Astrocyte (in vitro differentiated cells and primary cell): Measurements from ENCODE around the gene NPR1. TPM values are rescaled to one million over a fixed set of nuclear protein-coding genes. Genes with fewer than 3 reads are reported as not detected.

Experiments
- DNase-seq: peaks from one replicate; pipeline ENCODE4 v3.0.0-alpha.2; 2010; ENCODE audit warnings: low read depth
- FAIRE-seq: peaks from 2 replicates; lab custom pipeline; 2011; peaks lifted over from hg19 to GRCh38; lab: Jason Lieb, UNC
- H2AFZ ChIP-seq: 2 replicates; pipeline ENCODE4 v1.6.0; 2012; ENCODE audit warnings: low read depth, low read length, inconsistent platforms
- H3K27ac ChIP-seq: 2 replicates; pipeline ENCODE4 v1.5.1; 2011; ENCODE audit warnings: low read depth, low read length, inconsistent platforms
- H3K27me3 ChIP-seq: 2 replicates; pipeline ENCODE4 v1.6.0; 2011; ENCODE audit warnings: low read length, inconsistent platforms; ENCODE audit not compliant: insufficient read depth
- H3K36me3 ChIP-seq: 2 replicates; pipeline ENCODE4 v1.5.1; 2011; ENCODE audit warnings: low read length, inconsistent platforms; ENCODE audit not compliant: insufficient read depth
- H3K4me1 ChIP-seq: 2 replicates; pipeline ENCODE4 v1.5.1; 2011; ENCODE audit warnings: low read length, inconsistent platforms; ENCODE audit not compliant: insufficient read depth
- H3K4me2 ChIP-seq: 2 replicates; pipeline ENCODE4 v1.6.0; 2012; ENCODE audit warnings: low read length, inconsistent platforms
- H3K4me3 ChIP-seq: 2 replicates; pipeline ENCODE4 v1.5.1; 2011; ENCODE audit warnings: low read depth, mild to moderate bottlenecking, low read length, inconsistent platforms; ENCODE audit not compliant: insufficient read depth
- H3K79me2 ChIP-seq: 2 replicates; pipeline ENCODE4 v1.6.0; 2012; ENCODE audit warnings: mild to moderate bottlenecking, low read length, inconsistent platforms; ENCODE audit not compliant: insufficient read depth
- H3K9ac ChIP-seq: 2 replicates; pipeline ENCODE4 v1.6.0; 2012; ENCODE audit warnings: mild to moderate bottlenecking, low read length, inconsistent platforms
- H3K9me3 ChIP-seq: 2 replicates; pipeline ENCODE4 v1.5.1; 2012; ENCODE audit warnings: low read depth, mild to moderate bottlenecking, low read length, inconsistent platforms; ENCODE audit not compliant: insufficient read depth
- H4K20me1 ChIP-seq: 2 replicates; pipeline ENCODE4 v1.6.0; 2012; ENCODE audit warnings: low read length, inconsistent platforms; ENCODE audit not compliant: insufficient read depth
- H3K27ac Mint-ChIP-seq: one replicate; pipeline ENCODE4 v1.8.0; 2021; ENCODE audit warnings: mild to moderate bottlenecking, mixed read lengths; ENCODE audit not compliant: unreplicated experiment
- H3K27me3 Mint-ChIP-seq: one replicate; pipeline ENCODE4 v1.8.0; 2021; ENCODE audit warnings: low read depth, mixed read lengths; ENCODE audit not compliant: unreplicated experiment
- H3K36me3 Mint-ChIP-seq: one replicate; pipeline ENCODE4 v1.8.0; 2021; ENCODE audit warnings: low read depth, mixed read lengths; ENCODE audit not compliant: unreplicated experiment
- H3K4me1 Mint-ChIP-seq: one replicate; pipeline ENCODE4 v1.8.0; 2021; ENCODE audit warnings: low read depth, mixed read lengths; ENCODE audit not compliant: unreplicated experiment
- H3K4me3 Mint-ChIP-seq: one replicate; pipeline ENCODE4 v1.8.0; 2021; ENCODE audit warnings: mild to moderate bottlenecking, moderate library complexity, mixed read lengths; ENCODE audit not compliant: unreplicated experiment
- H3K9me3 Mint-ChIP-seq: one replicate; pipeline ENCODE4 v1.8.0; 2021; ENCODE audit warnings: mild to moderate bottlenecking, mixed read lengths; ENCODE audit not compliant: unreplicated experiment
- CTCF ChIP-seq: IDR thresholded peaks from 2 replicates; pipeline ENCODE4 v1.5.1; 2011; ENCODE audit warnings: low read depth, mild to moderate bottlenecking, inconsistent platforms, low read length, moderate library complexity; ENCODE audit not compliant: insufficient read depth
- EZH2 ChIP-seq: IDR thresholded peaks from 2 replicates; pipeline ENCODE4 v1.6.1; 2012; ENCODE audit warnings: mild to moderate bottlenecking, low read length, inconsistent platforms; ENCODE audit not compliant: insufficient read depth
- total RNA-seq: library from RNA; stranded (reverse); gene quantifications from 2 replicates; pipeline ENCODE4 v1.2.1, GENCODE V29; 2021

Gene NPR1
- total RNA-seq, 1 donor from 2014 or later = 0.11 TPM

GRCh38 chr1:153633161-153633753, 45.2 kb upstream of the NPR1 start:
- peak overlapping the region; percentile 93 for H3K4me3 ChIP-seq
- H3K27me3 ChIP-seq = no peaks in the 10 kb centered on the region
- FAIRE-seq (no peak), DNase-seq (no peak)
- H3K79me2 ChIP-seq = peaks cover 40% of the 10 kb centered on the region
- Mint-ChIP-seq H3K9me3 (peaks cover 2% of the 10 kb centered on the region), H3K27me3 (no peaks in the 10 kb centered on the region), H3K4me3 (peak overlapping the region; percentile 97), H3K36me3 (peaks cover 9% of the 10 kb centered on the region), H3K4me1 (peaks cover 14% of the 10 kb centered on the region), H3K27ac (peak overlapping the region; percentile 98)
- H3K4me1 ChIP-seq = peaks cover 9% of the 10 kb centered on the region
- H3K36me3 ChIP-seq = peaks cover 19% of the 10 kb centered on the region
- TF ChIP-seq EZH2 = no peak
- H3K9me3 ChIP-seq = no peaks in the 10 kb centered on the region
- H2AFZ ChIP-seq = no peak overlapping the region
- H4K20me1 ChIP-seq = peaks cover 30% of the 10 kb centered on the region
- H3K9ac ChIP-seq = peak overlapping the region; percentile 100
- H3K27ac ChIP-seq = peak overlapping the region; percentile 100
- H3K4me2 ChIP-seq = peak overlapping the region; percentile 94

- Histone ChIP-seq H3K4me1 (peaks cover 9% of the 10 kb centered on the region), H3K9me3 (no peaks in the 10 kb centered on the region), H3K79me2 (peaks cover 45% of the 10 kb centered on the region), H3K4me2 (peak within 1 kb of the TSS; percentile 94), H3K36me3 (peaks cover 25% of the 10 kb centered on the region), H3K4me3 (peak within 1 kb of the TSS; percentile 93), H2AFZ (peak within 1 kb of the TSS; percentile 71), H4K20me1 (peaks cover 32% of the 10 kb centered on the region), H3K27ac (peak within 1 kb of the TSS; percentile 100), H3K27me3 (no peaks in the 10 kb centered on the region), H3K9ac (peak within 1 kb of the TSS; percentile 100)
- Mint-ChIP-seq H3K36me3 (peaks cover 9% of the 10 kb centered on the region), H3K27me3 (no peaks in the 10 kb centered on the region), H3K9me3 (peaks cover 2% of the 10 kb centered on the region), H3K4me1 (peaks cover 14% of the 10 kb centered on the region), H3K4me3 (peak within 1 kb of the TSS; percentile 97), H3K27ac (peak within 1 kb of the TSS; percentile 98)
- no peak for TF ChIP-seq EZH2
- no peak for TF ChIP-seq CTCF
- FAIRE-seq (no peak), DNase-seq (peak; percentile 93)
These were observed 44.5 kb upstream of the NPR1 start, which contains the start of gene CHTOP for GRCh38 chr1:153633754-153634665. Gene CHTOP, plus strand, starts transcription at chr1:153634066. Its CDS starts 2,523 bp downstream, at chr1:153636589.

- Histone ChIP-seq H3K9ac (no peak overlapping the region), H3K4me1 (peaks cover 9% of the 10 kb centered on the region), H3K79me2 (peaks cover 62% of the 10 kb centered on the region), H3K4me2 (peak overlapping the region; percentile 94), H3K27me3 (no peaks in the 10 kb centered on the region), H3K27ac (no peak overlapping the region), H2AFZ (no peak overlapping the region), H3K9me3 (no peaks in the 10 kb centered on the region), H3K36me3 (peaks cover 38% of the 10 kb centered on the region), H4K20me1 (peaks cover 40% of the 10 kb centered on the region), H3K4me3 (no peak overlapping the region)
- FAIRE-seq (no peak), DNase-seq (no peak)
- Mint-ChIP-seq H3K4me3 (peak overlapping the region; percentile 97), H3K27me3 (no peaks in the 10 kb centered on the region), H3K4me1 (peaks cover 4% of the 10 kb centered on the region), H3K36me3 (peaks cover 9% of the 10 kb centered on the region), H3K27ac (no peak overlapping the region), H3K9me3 (peaks cover 2% of the 10 kb centered on the region)
- TF ChIP-seq EZH2 (no peak), CTCF (no peak)
These were observed 42.6 kb upstream of the NPR1 start for GRCh38 chr1:153635872-153636271.
